Type B pancreatic cell (in vitro differentiated cells): Measurements from ENCODE around the gene VAV2. TPM values are rescaled to one million over a fixed set of nuclear protein-coding genes. Genes with fewer than 3 reads are reported as not detected.

Source experiments
- DNase-seq: peaks from one replicate; pipeline ENCODE4 v3.0.0; 2021; ENCODE audit warnings: mixed read lengths; ENCODE audit not compliant: unreplicated experiment; ENCODE audit errors: extremely low spot score
- H3K27ac Mint-ChIP-seq: 2 replicates; pipeline ENCODE4 v1.8.0; 2021; ENCODE audit warnings: mild to moderate bottlenecking, mixed read lengths
- H3K27me3 Mint-ChIP-seq: 2 replicates; pipeline ENCODE4 v1.8.0; 2021; ENCODE audit warnings: mixed read lengths
- H3K36me3 Mint-ChIP-seq: 2 replicates; pipeline ENCODE4 v1.8.0; 2021; ENCODE audit warnings: mixed read lengths
- H3K4me1 Mint-ChIP-seq: one replicate; pipeline ENCODE4 v1.8.0; 2021; ENCODE audit warnings: mixed read lengths; ENCODE audit not compliant: unreplicated experiment
- H3K4me3 Mint-ChIP-seq: 2 replicates; pipeline ENCODE4 v1.8.0; 2021; ENCODE audit warnings: mild to moderate bottlenecking, mixed read lengths
- H3K9me3 Mint-ChIP-seq: 2 replicates; pipeline ENCODE4 v1.8.0; 2021; ENCODE audit warnings: mixed read lengths
- CTCF ChIP-seq: fragments of 200-600 bp; sonication (generic); conservative IDR thresholded peaks from 2 replicates; pipeline ENCODE4 v1.5.0; 2021; ENCODE audit warnings: antibody characterized with exemption, mild to moderate bottlenecking
- total RNA-seq: library from RNA; stranded (reverse); gene quantifications from 2 replicates; pipeline ENCODE4 v1.2.1, GENCODE V29; 2021; ENCODE audit warnings: low replicate concordance

VAV2 gene
- total RNA-seq, 1 donor from 2014 or later = 39.4 TPM

- no peak for TF ChIP-seq CTCF
- Mint-ChIP-seq H3K27ac (no peak overlapping the region), H3K9me3 (no peaks in the 10 kb centered on the region), H3K4me3 (no peak overlapping the region), H3K27me3 (no peaks in the 10 kb centered on the region), H3K4me1 (peaks cover 10% of the 10 kb centered on the region), H3K36me3 (peaks cover 4% of the 10 kb centered on the region)
- DNase-seq = no peak
These were observed 214.3 kb downstream of the VAV2 start for GRCh38 chr9:133777871-133778270.

GRCh38 chr9:133777068-133777791 is 214.9 kb downstream of the VAV2 start:
- no peaks in the 10 kb centered on the region for H3K27me3 Mint-ChIP-seq
- H3K27ac Mint-ChIP-seq = no peak overlapping the region
- no peak for DNase-seq
- peaks cover 4% of the 10 kb centered on the region for H3K4me1 Mint-ChIP-seq
- no peak for TF ChIP-seq CTCF
- H3K4me3 Mint-ChIP-seq = no peak overlapping the region
- no peaks in the 10 kb centered on the region for H3K9me3 Mint-ChIP-seq
- H3K36me3 Mint-ChIP-seq = peaks cover 4% of the 10 kb centered on the region

- no peaks in the 10 kb centered on the region for H3K27me3 Mint-ChIP-seq
- no peaks in the 10 kb centered on the region for H3K9me3 Mint-ChIP-seq
- TF ChIP-seq CTCF = no peak
- H3K4me1 Mint-ChIP-seq = no peaks in the 10 kb centered on the region
- no peak overlapping the region for H3K4me3 Mint-ChIP-seq
- no peak for DNase-seq
- no peak overlapping the region for H3K27ac Mint-ChIP-seq
- peaks cover 4% of the 10 kb centered on the region for H3K36me3 Mint-ChIP-seq
These were observed 215.9 kb downstream of the VAV2 start for GRCh38 chr9:133775951-133776905.

- Mint-ChIP-seq H3K4me1 (no peaks in the 10 kb centered on the region), H3K9me3 (no peaks in the 10 kb centered on the region), H3K4me3 (no peak overlapping the region), H3K27ac (peak overlapping the region; percentile 14), H3K36me3 (peaks cover 9% of the 10 kb centered on the region), H3K27me3 (no peaks in the 10 kb centered on the region)
- TF ChIP-seq CTCF = no peak
- DNase-seq = no peak
These were observed 216.8 kb downstream of the VAV2 start for GRCh38 chr9:133775291-133775690.

- no peaks in the 10 kb centered on the region for H3K27me3 Mint-ChIP-seq
- no peak for DNase-seq
- H3K4me3 Mint-ChIP-seq = no peak overlapping the region
- no peaks in the 10 kb centered on the region for H3K4me1 Mint-ChIP-seq
- peak overlapping the region; percentile 11 for H3K27ac Mint-ChIP-seq
- no peak for TF ChIP-seq CTCF
- peaks cover 9% of the 10 kb centered on the region for H3K36me3 Mint-ChIP-seq
- H3K9me3 Mint-ChIP-seq = no peaks in the 10 kb centered on the region
These were observed 217.3 kb downstream of the VAV2 start for GRCh38 chr9:133774799-133775198.
